OCI-LY1 (cell line): Measurements from ENCODE around the gene OLIG2.

Source experiments
- CTCF ChIP-seq: fragments of 200-600 bp; sonication (generic), shearing (Covaris generic); IDR thresholded peaks from 2 replicates; pipeline ENCODE4 v1.5.1; 2017; ENCODE audit warnings: mild to moderate bottlenecking, antibody characterized with exemption, low read length, moderate library complexity, mixed read lengths
- EZH2 ChIP-seq: fragments of 200-600 bp; sonication (generic), shearing (Covaris generic); IDR thresholded peaks from 2 replicates; pipeline ENCODE4 v1.8.0; 2017; ENCODE audit warnings: borderline replicate concordance, mixed run types, mild to moderate bottlenecking, antibody characterized with exemption, low read length, moderate library complexity, mixed read lengths

- TF ChIP-seq CTCF (no peak), EZH2 (no peak)
Measured at GRCh38 chr21:33028287-33028670, 2.5 kb downstream of the OLIG2 start.
